Lower leg skin (tissue), 4 donors: ENCODE measurements around the gene PDZD2. TPM values are rescaled to one million over a fixed set of nuclear protein-coding genes. Genes with fewer than 3 reads are reported as not detected.

Experiments
- DNase-seq, 2 donors: peaks; one replicate each; pipeline ENCODE4 v3.0.0-alpha.2; 2019; ENCODE audit warnings: low spot score in 2 of 2
- H3K4me3 ChIP-seq: fragments of 200-600 bp; sonication (generic); 2 replicates; pipeline ENCODE4 v1.5.1; 2017; ENCODE audit warnings: mild to moderate bottlenecking, low read depth; ENCODE audit not compliant: poor library complexity, severe bottlenecking
- CTCF ChIP-seq, 3 donors: fragments of 450-650 bp; IDR thresholded peaks; one replicate each; pipeline ENCODE4 v1.5.1; 2016; ENCODE audit warnings: antibody characterized with exemption in 3 of 3, mild to moderate bottlenecking in 3 of 3, moderate library complexity in 2 of 3
- POLR2A ChIP-seq, 2 donors: fragments of 450-650 bp; IDR thresholded peaks; one replicate each; pipeline ENCODE4 v1.6.1; 2016 to 2017; ENCODE audit warnings: antibody characterized with exemption in 2 of 2, mild to moderate bottlenecking in 1 of 2, moderate library complexity in 1 of 2
- WGBS, 2 donors: methylation state at CpG; one replicate each; pipeline ENCODE4 v1.1.5; 2018; 5-methylcytosine and 5-hydroxymethylcytosine counted together
- intact Hi-C: fragments of 100-400 bp; cut with DNase I; formaldehyde crosslinking; loops from one replicate; pipeline ENCODE4 v1.15.0; 2023; ENCODE audit warnings: low total_unique reads
- total RNA-seq, 4 donors: library from RNA; depleted of rRNA; stranded (reverse); fragments of >200 nt; gene quantifications; one replicate each; pipeline ENCODE4 v1.1.0, GENCODE V29; 2016

Gene PDZD2
- total RNA-seq, 4 donors from 2014 or later, result 102 to 150 (median 116) TPM

- DNase-seq, result no peak
- no peak overlapping the region for H3K4me3 ChIP-seq
- TF ChIP-seq POLR2A (IDR thresholded peaks at IDR 0.05) (no peak), CTCF (IDR thresholded peaks at IDR 0.05) (no peak)
- intact Hi-C loops, result no loop called here
Observed at GRCh38 chr5:32044939-32045338, 406.0 kb downstream of the PDZD2 start.

- no peak for TF ChIP-seq CTCF (IDR thresholded peaks at IDR 0.05)
- TF ChIP-seq POLR2A (IDR thresholded peaks at IDR 0.05), result no peak
- WGBS, 2 donors, result 61 to 65% methylated on average over 4 of the region's 4 CpGs
- intact Hi-C loops, result no loop called here
- no peak for DNase-seq
- no peak overlapping the region for H3K4me3 ChIP-seq
Observed at GRCh38 chr5:32047056-32047455, 408.1 kb downstream of the PDZD2 start.

DNA sequence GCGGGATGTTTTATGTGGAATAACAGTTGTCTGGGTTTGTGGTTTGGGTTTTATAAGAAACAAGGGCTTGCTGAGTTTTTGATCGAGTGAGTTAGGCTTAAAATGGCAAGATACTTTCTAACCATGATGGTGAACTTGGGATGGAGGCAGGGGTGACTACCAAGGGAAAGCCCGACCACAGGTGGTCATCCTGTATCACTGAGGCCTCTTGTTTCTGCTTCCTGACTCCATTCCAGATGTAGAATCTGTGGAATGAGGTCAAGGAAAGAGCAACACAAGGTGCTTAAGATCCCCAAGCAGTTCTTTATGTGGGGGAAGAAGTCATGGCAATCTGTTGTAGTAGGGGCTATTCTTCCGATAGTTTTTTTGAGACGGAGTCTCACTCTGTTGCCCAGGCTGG is 412.9 kb downstream of the PDZD2 start:
- no peak overlapping the region for H3K4me3 ChIP-seq
- WGBS, 2 donors, result 90 to 91% methylated on average over 5 of the region's 5 CpGs
- intact Hi-C loops, result no loop called here
- TF ChIP-seq CTCF (IDR thresholded peaks at IDR 0.05) (no peak), POLR2A (IDR thresholded peaks at IDR 0.05) (no peak)
- no peak for DNase-seq

DNA sequence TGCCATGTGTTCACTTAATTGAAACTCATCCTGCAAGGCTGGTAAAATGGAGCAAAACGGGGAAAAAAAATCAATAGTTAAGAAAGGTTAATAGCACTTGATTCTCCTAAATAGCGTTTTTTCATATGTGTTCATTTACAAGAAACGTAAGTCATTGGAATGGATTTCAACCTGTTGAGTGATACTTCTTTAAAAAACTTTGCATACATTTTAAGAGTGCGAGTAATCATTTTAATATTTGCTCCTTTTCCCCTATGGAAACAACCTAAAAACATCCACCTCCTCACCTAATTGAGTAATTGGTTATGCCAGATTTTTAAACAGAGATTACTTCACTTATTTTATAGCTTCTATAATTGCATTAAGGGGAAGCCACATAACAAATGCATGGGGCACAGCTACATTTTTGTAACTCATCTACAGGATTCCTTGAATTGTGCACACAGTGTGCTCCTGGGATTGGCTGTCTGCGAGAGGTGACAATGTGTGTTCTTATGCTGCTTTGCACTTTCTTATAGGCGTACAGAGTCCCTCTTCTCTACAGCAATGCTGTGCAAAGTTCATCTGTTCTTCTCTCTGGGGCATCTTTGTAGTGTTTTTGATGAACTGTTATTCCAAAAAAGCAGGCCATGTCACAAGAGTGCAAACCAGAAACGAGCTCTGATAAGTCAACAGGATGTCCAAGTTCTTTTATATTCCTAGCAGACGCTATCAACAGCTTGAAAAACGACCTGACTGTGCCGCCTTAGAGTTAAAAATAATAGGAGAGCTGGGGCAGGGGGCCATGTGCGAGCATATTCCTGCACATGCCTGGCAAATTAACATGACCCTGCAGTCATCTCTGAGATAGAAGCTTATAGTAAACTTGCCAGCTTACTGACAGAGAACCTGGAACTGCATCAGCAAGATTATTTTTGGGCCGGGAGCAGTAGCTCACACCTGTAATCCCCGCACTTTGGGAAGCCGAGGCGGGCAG is 417.2 kb downstream of the PDZD2 start:
- TF ChIP-seq CTCF (IDR thresholded peaks at IDR 0.05), result no peak
- TF ChIP-seq POLR2A (IDR thresholded peaks at IDR 0.05), result no peak
- intact Hi-C loops, result no loop called here
- 65 to 77% methylated on average over 15 of the region's 15 CpGs for WGBS, 2 donors
- no peak for DNase-seq
- no peak overlapping the region for H3K4me3 ChIP-seq

DNA sequence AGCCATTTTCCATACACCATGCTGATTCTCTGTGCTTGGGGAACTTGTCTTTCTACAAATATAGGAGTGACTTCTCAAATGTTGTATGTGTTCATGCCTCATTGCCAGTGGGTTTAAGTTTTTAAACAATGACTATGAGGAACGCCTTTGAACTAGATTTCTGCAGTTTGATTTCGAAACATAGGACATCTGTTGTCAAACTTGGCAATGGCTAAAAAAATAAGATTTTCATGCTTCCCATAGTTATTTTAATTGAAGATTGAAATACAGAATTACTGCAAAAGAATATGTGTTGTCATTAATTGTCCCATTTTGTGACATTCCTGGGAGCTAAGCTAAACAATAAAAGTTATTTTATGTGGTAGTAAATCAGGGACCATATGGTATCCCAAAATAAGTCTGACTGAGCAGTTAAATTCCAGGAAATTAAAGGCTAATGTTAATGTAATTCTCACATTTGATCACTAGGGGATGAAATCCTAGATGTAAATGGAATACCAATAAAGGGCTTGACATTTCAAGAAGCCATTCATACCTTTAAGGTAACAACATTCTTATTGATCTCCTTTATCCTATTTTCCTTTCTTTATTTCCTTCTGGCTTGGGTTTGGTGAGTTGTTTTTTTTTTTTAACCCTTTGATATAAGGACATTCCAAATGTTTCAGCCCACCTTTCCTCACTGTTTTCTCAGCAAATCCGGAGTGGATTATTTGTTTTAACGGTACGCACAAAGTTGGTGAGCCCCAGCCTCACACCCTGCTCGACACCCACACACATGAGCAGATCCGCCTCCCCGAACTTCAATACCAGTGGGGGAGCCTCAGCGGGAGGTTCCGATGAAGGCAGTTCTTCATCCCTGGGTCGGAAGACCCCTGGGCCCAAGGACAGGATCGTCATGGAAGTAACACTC is 418.5 kb downstream of the PDZD2 start:
- TF ChIP-seq POLR2A (IDR thresholded peaks at IDR 0.05) (no peak), CTCF (IDR thresholded peaks at IDR 0.05) (no peak)
- 86 to 88% methylated on average over 12 of the region's 12 CpGs for WGBS, 2 donors
- no peak overlapping the region for H3K4me3 ChIP-seq
- intact Hi-C loops, result no loop called here
- DNase-seq, result no peak
